Choroid plexus epithelial cell (primary cell): ENCODE results near the gene STOML3.
A peak's percentile ranks its signal among the peaks of the same experiment; 100 is the strongest.

Experiments used
- DNase-seq: peaks from one replicate; pipeline ENCODE4 v3.0.0-alpha.2; 2010; ENCODE audit warnings: low read depth
- H3K4me3 ChIP-seq: 2 replicates; pipeline ENCODE4 v1.5.1; 2011; ENCODE audit warnings: low read depth, mild to moderate bottlenecking, control low read depth, low read length, moderate library complexity
- TF ChIP-seq, protein P1 (sequence below): conservative IDR thresholded peaks from 2 replicates; pipeline ENCODE4 v1.5.1; 2011; ENCODE audit warnings: low read depth, mild to moderate bottlenecking, control low read depth, inconsistent platforms, low read length, moderate library complexity

Gene STOML3, protein sequence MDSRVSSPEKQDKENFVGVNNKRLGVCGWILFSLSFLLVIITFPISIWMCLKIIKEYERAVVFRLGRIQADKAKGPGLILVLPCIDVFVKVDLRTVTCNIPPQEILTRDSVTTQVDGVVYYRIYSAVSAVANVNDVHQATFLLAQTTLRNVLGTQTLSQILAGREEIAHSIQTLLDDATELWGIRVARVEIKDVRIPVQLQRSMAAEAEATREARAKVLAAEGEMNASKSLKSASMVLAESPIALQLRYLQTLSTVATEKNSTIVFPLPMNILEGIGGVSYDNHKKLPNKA

DNA sequence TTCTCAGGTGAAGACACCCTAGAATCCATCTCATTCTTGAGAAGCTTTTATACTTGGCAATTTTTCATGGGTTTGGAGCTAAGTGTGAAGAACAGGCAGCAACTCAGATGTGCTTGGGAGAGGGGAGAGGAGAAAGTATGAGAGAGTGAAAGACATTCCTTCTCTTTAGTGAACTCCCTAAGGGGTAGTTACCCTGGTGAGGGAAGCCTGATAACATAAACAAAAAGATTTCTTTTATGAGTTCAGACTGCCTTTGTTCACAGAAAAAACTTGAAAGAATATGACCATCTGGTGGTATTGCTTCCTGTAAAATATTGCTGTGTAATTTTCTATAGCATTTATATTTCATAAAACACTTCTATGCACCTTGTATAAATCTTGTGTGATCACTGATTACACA lies at the start of gene STOML3:
Gene STOML3 (minus strand): TSS at position 139 of the 400 bp plus-strand sequence. CDS start 110 bp downstream, at position 29.
- H3K4me3 ChIP-seq = no peak within 1 kb of the TSS
- TF ChIP-seq, protein P1, sequence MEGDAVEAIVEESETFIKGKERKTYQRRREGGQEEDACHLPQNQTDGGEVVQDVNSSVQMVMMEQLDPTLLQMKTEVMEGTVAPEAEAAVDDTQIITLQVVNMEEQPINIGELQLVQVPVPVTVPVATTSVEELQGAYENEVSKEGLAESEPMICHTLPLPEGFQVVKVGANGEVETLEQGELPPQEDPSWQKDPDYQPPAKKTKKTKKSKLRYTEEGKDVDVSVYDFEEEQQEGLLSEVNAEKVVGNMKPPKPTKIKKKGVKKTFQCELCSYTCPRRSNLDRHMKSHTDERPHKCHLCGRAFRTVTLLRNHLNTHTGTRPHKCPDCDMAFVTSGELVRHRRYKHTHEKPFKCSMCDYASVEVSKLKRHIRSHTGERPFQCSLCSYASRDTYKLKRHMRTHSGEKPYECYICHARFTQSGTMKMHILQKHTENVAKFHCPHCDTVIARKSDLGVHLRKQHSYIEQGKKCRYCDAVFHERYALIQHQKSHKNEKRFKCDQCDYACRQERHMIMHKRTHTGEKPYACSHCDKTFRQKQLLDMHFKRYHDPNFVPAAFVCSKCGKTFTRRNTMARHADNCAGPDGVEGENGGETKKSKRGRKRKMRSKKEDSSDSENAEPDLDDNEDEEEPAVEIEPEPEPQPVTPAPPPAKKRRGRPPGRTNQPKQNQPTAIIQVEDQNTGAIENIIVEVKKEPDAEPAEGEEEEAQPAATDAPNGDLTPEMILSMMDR = no peak
- DNase-seq = peak; percentile 54

DNA sequence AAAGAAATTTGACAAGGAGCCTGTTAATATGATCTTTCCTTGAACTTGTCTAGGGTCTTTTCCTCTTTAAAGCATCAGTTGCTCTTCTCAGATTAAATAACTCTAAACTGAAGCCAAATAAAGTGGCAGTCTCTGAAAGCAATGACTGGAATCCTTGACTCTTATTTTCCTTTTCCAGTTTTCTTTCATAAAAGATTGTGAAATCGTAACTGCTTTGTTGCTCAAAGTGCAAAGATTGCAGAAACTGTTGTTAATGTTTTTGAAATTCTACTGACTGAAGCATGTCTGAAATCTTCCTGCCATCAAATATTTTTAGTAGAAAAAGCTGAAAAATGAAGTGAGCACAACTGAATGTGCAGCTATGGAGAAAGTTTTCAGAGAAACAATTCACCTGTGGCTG lies 49.6 kb upstream of the STOML3 start:
- no peak overlapping the region for H3K4me3 ChIP-seq
- TF ChIP-seq, protein P1 = no peak
- peak; percentile 16 for DNase-seq

DNA sequence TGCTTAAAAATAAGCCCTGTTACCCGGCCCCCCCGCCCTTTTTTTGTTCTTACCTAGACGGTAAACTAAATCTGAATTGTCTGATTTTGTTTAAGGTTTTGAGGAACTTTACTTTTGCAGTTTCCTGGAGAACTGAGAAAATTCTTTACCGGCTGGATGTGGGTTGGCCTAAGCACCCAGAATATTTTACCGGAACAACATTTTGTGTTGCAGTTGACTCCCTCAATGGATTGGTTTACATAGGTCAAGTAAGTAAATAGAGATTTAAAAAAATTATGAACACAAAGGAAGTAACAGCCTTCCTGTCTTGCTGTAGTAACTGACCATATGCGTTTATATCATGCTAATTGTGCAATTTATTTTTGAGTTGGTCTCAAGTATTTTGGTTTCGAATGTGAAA lies 48.4 kb upstream of the STOML3 start:
- DNase-seq = peak; percentile 2
- TF ChIP-seq, protein P1 = no peak
- peak overlapping the region; percentile 91 for H3K4me3 ChIP-seq

GRCh38 chr13:39038569-39039030 lies 48.0 kb upstream of the STOML3 start:
- peak; percentile 33 for DNase-seq
- TF ChIP-seq, protein P1 = no peak
- H3K4me3 ChIP-seq = peak overlapping the region; percentile 91

DNA sequence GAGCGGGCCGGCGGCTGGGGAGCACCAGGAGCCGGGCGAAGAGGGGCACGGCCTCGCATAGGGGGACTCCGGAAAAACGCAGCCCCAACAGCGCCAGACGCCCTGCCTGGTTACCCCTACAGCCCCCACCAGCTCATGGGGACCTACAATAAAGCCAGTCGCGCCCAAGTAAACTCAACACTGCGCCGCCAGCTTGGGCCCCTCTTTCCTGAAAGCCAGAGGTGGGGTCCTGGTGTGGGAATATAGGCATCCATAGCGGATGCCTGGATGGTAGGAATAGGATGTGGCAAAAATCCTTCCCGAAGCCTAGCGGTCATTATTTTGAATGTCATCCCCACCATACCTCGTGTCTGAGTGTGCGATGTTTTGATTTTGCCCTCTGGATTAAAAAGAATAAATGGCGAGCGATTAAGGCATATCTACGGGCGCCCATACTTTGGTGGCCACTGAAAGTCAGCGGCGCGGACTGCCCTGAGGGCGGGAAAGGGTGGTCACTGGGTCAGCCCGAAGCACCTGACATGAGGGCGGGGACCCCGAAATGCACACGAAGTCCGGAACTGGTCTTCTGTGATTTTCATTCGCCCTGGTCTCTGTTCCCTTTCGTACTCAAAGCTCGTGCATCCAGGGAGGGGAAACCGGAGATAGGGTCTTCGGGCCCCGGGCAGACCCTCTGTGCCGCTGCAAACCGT lies 47.4 kb upstream of the STOML3 start, which contains the start of the genes NHLRC3 and PROSER1:
Gene NHLRC3 (plus strand): TSS at position 577 of the 689 bp plus-strand sequence. CDS start 184 bp downstream, outside the sequence.
Gene PROSER1 (minus strand): TSS at position 210 of the 689 bp plus-strand sequence. CDS start 847 bp downstream, outside the sequence.
- TF ChIP-seq, protein P1 = no peak
- peak; percentile 96 for DNase-seq
- peak within 1 kb of the TSS; percentile 91 for H3K4me3 ChIP-seq

GRCh38 chr13:39037410-39037879 lies 46.8 kb upstream of the STOML3 start:
- peak; percentile 13 for DNase-seq
- TF ChIP-seq, protein P1 = no peak
- H3K4me3 ChIP-seq = peak overlapping the region; percentile 91
